ENCODE results near the gene ATPAF1. TPM values are rescaled to one million over a fixed set of nuclear protein-coding genes. Genes with fewer than 3 reads are reported as not detected.

ATPAF1 gene
- total RNA-seq, 4 donors from 2014 or later, result 44.7 to 92.5 (median 46.6) TPM

- TF ChIP-seq CTCF (IDR thresholded peaks at IDR 0.05; ENCODE audit: low read depth), result no peak
Observed at GRCh38 chr1:46687921-46688509, 19.9 kb upstream of the ATPAF1 start.

- TF ChIP-seq CTCF (IDR thresholded peaks at IDR 0.05; ENCODE audit: low read depth), result no peak
Observed at GRCh38 chr1:46687093-46687659, 19.0 kb upstream of the ATPAF1 start.

- TF ChIP-seq CTCF (IDR thresholded peaks at IDR 0.05; ENCODE audit: low read depth), result no peak
Observed at GRCh38 chr1:46686255-46686654, 18.1 kb upstream of the ATPAF1 start.

GRCh38 chr1:46684670-46685069 is 16.5 kb upstream of the ATPAF1 start:
- no peak for TF ChIP-seq CTCF (IDR thresholded peaks at IDR 0.05; ENCODE audit: low read depth)

- TF ChIP-seq CTCF (IDR thresholded peaks at IDR 0.05; ENCODE audit: low read depth), result no peak
Observed at GRCh38 chr1:46682064-46682463, 13.9 kb upstream of the ATPAF1 start.

GRCh38 chr1:46681333-46682034 is 13.3 kb upstream of the ATPAF1 start:
- TF ChIP-seq CTCF (IDR thresholded peaks at IDR 0.05; ENCODE audit: low read depth), result no peak

- TF ChIP-seq CTCF (IDR thresholded peaks at IDR 0.05; ENCODE audit: low read depth), result no peak
Observed at GRCh38 chr1:46679789-46680573, 11.8 kb upstream of the ATPAF1 start.
